GM18868 (cell line): Measurements from ENCODE around the gene SPDYE18.
"Not testable (repeated sequence)": the region's sequence is repeated elsewhere in the genome, so short reads cannot be mapped to it uniquely, and the experiment has no call there.

Experiments
- ATAC-seq: cut with Tn5 transposase; IDR thresholded peaks from one replicate; pipeline ENCODE4 v1.9.1; 2021; ENCODE audit warnings: mild to moderate bottlenecking, moderate library complexity; ENCODE audit not compliant: unreplicated experiment

Gene SPDYE18

DNA sequence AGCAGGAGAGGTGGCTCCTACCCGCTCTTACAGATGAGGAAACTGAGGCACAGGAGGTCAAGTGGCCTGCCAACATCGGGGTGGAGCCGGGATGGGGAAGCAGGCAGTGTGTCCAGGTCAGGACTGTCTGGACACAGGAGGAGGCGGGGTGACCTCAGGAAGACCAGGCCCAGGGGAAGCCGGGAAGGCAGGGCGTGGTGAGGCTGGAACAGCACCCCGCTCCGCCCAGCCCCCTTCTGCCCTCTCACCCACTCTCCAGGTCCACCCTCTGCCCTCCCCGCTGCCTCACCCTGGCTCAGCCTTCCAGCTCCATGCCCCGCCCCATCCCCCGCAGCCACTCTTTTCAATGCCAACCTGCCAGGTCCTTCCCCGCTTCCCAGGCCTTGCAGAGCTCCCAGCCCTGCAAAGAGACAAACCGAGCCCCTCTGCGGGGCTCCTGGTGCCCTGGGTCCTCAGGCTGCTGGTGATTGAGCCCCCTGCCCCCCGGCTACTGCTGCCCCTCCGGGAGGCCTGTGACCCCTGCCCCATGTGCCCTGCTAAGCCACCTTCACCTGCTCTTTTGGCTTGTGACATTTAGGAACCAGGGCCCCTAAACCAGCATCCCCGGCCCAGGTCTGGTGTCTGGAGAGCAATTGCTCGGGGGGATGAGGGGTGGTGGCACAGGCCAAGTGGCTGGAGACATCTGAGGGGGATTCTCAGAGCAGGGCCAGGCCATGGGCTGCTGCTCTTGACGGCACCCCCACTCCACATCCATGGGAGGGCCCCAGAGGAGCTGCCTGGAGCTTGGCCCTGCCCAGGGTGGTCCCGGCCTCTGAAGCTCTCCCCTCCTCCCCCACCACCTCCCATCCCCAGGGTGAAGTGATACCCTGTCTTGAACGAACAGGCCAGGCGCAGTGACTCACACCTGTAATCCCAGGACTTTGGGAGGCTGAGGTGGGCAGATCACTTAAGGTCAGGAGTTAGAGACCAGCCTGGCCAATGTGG lies 55.9 kb downstream of the SPDYE18 start:
- ATAC-seq, result not testable (repeated sequence)

DNA sequence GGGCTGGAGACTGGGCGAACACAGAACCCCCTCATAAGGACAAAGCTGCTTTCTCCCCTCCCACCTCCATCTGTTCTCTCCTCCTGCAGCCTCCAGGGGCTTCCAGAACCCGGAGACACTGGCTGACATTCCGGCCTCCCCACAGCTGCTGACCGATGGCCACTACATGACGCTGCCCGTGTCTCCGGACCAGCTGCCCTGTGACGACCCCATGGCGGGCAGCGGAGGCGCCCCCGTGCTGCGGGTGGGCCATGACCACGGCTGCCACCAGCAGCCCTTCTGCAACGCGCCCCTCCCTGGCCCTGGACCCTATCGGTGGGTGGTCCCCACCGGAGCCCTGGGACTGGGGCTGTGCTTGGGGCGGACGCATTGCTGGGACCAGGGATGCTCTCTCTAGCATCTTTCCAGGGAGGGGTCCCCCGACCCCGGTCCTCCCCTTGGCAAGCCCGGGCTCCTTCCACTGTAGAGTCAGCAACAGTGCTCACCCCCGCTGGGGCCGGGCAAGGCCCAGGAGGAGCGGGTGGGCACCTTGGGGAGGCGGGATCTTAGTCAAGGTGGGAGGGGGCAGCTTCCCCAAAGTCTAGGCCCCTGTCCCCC lies 56.8 kb downstream of the SPDYE18 start:
- not testable (repeated sequence) for ATAC-seq

DNA sequence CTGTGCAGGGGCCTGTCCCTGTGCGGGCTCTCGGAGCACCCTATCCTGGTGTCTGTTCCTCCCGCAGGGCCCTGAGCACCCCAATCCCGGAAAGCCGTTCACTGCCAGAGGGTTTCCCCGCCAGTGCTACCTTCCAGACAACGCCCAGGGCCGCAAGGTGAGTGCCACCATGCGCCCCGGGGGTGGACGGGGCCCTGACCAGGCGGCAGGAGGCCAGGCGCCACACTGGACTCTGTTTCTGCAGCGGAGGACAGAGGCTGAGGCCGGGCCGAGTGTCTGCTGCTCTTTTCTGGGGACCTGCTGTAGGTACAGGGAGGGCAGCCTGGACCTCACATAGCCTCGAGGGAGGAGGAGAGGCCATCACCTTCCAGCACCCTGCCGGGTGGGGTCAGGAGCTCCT lies 58.2 kb downstream of the SPDYE18 start:
- ATAC-seq, result not testable (repeated sequence)

DNA sequence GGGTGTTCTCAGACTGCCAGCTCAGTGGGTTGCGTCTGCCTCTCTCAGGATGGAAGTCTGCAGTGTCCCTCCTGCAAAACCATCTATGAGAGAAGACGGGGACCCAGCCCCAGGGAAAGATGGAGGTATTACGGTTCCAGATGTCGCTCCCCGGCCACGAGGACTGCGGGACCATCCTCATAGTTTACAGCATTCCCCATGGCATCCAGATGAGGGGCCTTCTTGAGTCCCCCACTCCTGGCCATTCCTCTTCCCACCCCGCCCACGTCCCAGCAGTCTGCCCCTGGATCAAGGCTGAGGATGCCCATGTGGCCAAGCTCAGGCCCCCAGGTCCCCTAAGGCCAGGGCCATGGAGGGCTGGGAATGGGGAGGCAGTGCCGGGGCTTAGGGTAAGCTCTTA lies 59.1 kb downstream of the SPDYE18 start:
- not testable (repeated sequence) for ATAC-seq

DNA sequence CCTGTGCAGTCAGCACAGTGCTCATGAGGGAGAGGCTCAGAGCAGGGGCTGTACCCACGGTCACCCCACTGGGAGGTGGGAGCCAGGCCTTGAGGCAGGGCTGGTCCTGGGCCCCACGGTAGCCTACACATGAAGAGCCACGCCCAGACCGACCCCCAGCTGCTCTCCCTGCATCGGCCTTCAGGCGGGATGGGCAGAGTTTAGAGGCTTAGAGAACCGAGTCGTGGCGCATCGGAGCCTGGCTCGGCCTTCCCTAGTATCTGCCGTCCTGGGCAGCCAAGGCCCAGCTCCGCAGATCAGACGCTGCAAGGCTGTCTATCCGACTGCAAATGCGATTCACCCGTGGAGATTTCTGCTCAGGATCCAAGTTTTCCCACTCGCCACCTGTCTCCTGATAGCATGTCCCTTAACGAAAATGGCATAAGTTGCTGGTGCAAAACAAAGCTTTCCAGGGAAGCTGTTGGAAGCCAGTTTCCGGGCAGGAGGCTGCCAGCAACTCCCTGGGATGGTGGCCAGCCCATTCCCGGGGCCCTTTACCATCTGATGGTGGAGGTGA lies 59.6 kb downstream of the SPDYE18 start:
- ATAC-seq, result not testable (repeated sequence)

DNA sequence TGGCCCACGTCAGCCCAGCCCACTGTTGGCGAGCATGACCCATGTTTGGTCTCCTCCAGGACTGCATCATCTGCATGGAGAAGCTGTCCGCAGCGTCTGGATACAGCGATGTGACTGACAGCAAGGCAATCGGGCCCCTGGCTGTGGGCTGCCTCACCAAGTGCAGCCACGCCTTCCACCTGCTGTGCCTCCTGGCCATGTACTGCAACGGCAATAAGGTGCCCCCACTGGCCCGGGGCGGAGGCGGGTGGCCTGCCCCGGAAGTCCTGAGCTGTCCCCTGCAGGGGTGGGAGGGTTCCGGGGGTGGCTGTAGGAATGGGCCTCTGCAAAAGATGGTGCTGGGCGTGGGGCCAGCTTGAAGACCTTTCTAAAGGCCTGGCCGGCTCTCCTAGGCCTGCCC lies 60.3 kb downstream of the SPDYE18 start:
- ATAC-seq, result not testable (repeated sequence)
